GM19395 (cell line): ENCODE measurements around the gene PLEKHA6.

Experiments used
- ATAC-seq: cut with Tn5 transposase; IDR thresholded peaks from one replicate; pipeline ENCODE4 v1.9.1; 2021; ENCODE audit warnings: mild to moderate bottlenecking, moderate library complexity; ENCODE audit not compliant: unreplicated experiment

Gene PLEKHA6

GRCh38 chr1:204382714-204383083 lies 23.0 kb upstream of the PLEKHA6 start:
- ATAC-seq: no peak

GRCh38 chr1:204380293-204380831 lies 20.6 kb upstream of the PLEKHA6 start:
- ATAC-seq: no peak

- ATAC-seq: no peak
Measured at GRCh38 chr1:204377800-204378668, 18.3 kb upstream of the PLEKHA6 start.

- ATAC-seq: no peak
Measured at GRCh38 chr1:204376919-204377799, 17.4 kb upstream of the PLEKHA6 start.

GRCh38 chr1:204376465-204376864 lies 16.7 kb upstream of the PLEKHA6 start:
- no peak for ATAC-seq

- no peak for ATAC-seq
Measured at GRCh38 chr1:204373911-204374310, 14.2 kb upstream of the PLEKHA6 start.

GRCh38 chr1:204370176-204370575 lies 10.4 kb upstream of the PLEKHA6 start:
- no peak for ATAC-seq

GRCh38 chr1:204368996-204369726 lies 9.4 kb upstream of the PLEKHA6 start:
- no peak for ATAC-seq

- no peak for ATAC-seq
Measured at GRCh38 chr1:204367956-204368355, 8.2 kb upstream of the PLEKHA6 start.

GRCh38 chr1:204367193-204367858 lies 7.6 kb upstream of the PLEKHA6 start:
- ATAC-seq: no peak

GRCh38 chr1:204366759-204367158 lies 7.0 kb upstream of the PLEKHA6 start:
- ATAC-seq: no peak

- peak; percentile 79 for ATAC-seq
Measured at GRCh38 chr1:204363335-204364114, 3.8 kb upstream of the PLEKHA6 start.

GRCh38 chr1:204362984-204363334 lies 3.2 kb upstream of the PLEKHA6 start:
- ATAC-seq: no peak

GRCh38 chr1:204361781-204362180 lies 2.1 kb upstream of the PLEKHA6 start:
- no peak for ATAC-seq

GRCh38 chr1:204361341-204361771 lies 1.6 kb upstream of the PLEKHA6 start:
- ATAC-seq: no peak

- no peak for ATAC-seq
Measured at GRCh38 chr1:204360314-204360713, 585 bp upstream of the PLEKHA6 start.

GRCh38 chr1:204359131-204359473 lies 627 bp downstream of the PLEKHA6 start:
- no peak for ATAC-seq

- ATAC-seq: no peak
Measured at GRCh38 chr1:204358605-204359004, 1.1 kb downstream of the PLEKHA6 start.

GRCh38 chr1:204357551-204358490 lies 1.9 kb downstream of the PLEKHA6 start:
- ATAC-seq: no peak
